ENCODE measurements around the gene CPNE7. TPM values are rescaled to one million over a fixed set of nuclear protein-coding genes. Genes with fewer than 3 reads are reported as not detected.

Gene CPNE7
- total and polyA plus RNA-seq, 2 donors (not counting 1 experiment from before 2014, with no cell fraction given), result 0.51 to 0.76 TPM

DNA sequence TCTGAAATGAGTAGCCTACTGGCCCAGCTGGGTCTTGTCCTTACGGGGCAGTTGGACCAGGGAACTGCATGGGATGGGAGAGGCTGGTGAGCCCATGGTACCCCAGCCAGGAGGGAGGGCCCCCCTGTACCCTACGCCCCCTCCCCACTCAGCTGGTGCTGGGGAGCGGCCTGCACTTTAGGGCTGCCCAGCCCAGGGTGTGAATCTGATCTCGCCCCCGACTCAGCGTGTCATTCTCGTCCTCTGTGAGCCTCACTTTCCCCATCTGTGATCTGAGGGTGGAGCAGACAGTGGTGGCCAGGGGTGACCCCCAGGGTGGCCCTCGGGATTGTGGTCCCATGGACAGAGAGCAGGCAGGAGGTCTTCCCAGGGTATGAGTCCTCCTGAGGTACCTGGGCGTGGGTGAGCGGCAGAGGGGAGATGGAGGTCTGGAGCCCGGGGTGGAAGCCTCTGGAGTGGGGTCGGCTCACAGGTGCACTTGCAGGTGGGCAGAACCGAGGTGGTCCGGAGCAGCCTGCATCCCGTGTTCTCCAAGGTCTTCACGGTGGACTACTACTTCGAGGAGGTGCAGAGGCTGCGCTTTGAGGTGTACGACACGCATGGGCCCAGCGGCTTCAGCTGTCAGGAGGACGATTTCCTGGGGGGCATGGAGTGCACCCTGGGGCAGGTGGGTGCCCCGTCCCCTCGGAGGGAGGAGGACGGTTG is 1.6 kb downstream of the CPNE7 start:
- Histone ChIP-seq H2AFZ (ENCODE audit: insufficient read depth, low read depth, low read length, poor library complexity, severe bottlenecking) (no peak overlapping the region), H3K9ac (ENCODE audit: low read length) (no peak overlapping the region)
- intact Hi-C loops (cut with micrococcal nuclease), result no loop called here

More for the DNA sequence above, 1.6 kb downstream of the CPNE7 start:
- Histone ChIP-seq H3K4me3 (ENCODE audit: control extremely low read depth in 1 of 5, extremely low read depth in 1 of 5, insufficient read depth in 1 of 5, low read depth in 2 of 5, low read length in 4 of 5) (no peak overlapping the region), H3K36me3 (replicated peaks in 1 of 2; ENCODE audit: control extremely low read depth in 1 of 2, control insufficient read depth in 1 of 2, extremely low read depth in 1 of 2, insufficient read depth in 2 of 2, low read length in 1 of 2) (no peaks in the 10 kb centered on the region), H3K4me1 (ENCODE audit: control insufficient read depth in 2 of 2, insufficient read depth in 2 of 2, low read length in 2 of 2) (peaks cover 22% of the 10 kb centered on the region in 2 donors), H3K4me2 (replicated peaks; ENCODE audit: low read depth, low read length, poor library complexity, severe bottlenecking) (no peak overlapping the region), H3K27me3 (replicated peaks in 1 of 4; ENCODE audit: control extremely low read depth in 1 of 4, control insufficient read depth in 3 of 4, insufficient read depth in 4 of 4, low read length in 3 of 4) (peaks cover 0 to 22% (median 5%) of the 10 kb centered on the region in 4 experiments), H3K79me2 (ENCODE audit: control insufficient read depth, insufficient read depth, low read length) (no peaks in the 10 kb centered on the region), H4K20me1 (ENCODE audit: control insufficient read depth, insufficient read depth, low read length, poor library complexity, severe bottlenecking) (peaks cover 4% of the 10 kb centered on the region), H3K9me3 (ENCODE audit: control extremely low read depth in 1 of 3, control insufficient read depth in 2 of 3, insufficient read depth in 1 of 3, low read length in 2 of 3) (no peaks in the 10 kb centered on the region), H3K27ac (ENCODE audit: low read length in 2 of 2) (no peak overlapping the region)
- ATAC-seq (ENCODE audit: low read depth) (no peak), DNase-seq (no peak)
- H3K27ac Mint-ChIP-seq, result no peak overlapping the region
- no peaks in the 10 kb centered on the region for H3K9me3 Mint-ChIP-seq (ENCODE audit: insufficient read depth)
- ChIA-PET POLR2A (interaction anchor here (0.7 kb wide), 1 partner anchor 370 kb away, joined by 5 read pairs; no protein-coding TSS in a partner anchor), CTCF (no interaction called here)
- peaks cover 10% of the 10 kb centered on the region for H3K4me1 Mint-ChIP-seq
- 96% methylated on average over 24 of the region's 25 CpGs for WGBS (ENCODE audit: insufficient coverage)
- peak overlapping the region; percentile 69 for H3K4me3 Mint-ChIP-seq
- no peak for TF ChIP-seq CTCF (IDR thresholded peaks at IDR 0.05)
- no peak for TF ChIP-seq EZH2 (IDR thresholded peaks at IDR 0.05; ENCODE audit: borderline replicate concordance, insufficient read depth, low read depth, low read length, poor library complexity, severe bottlenecking)
- H3K27me3 Mint-ChIP-seq, result peaks cover 8% of the 10 kb centered on the region

All from B cell (primary cell).